PC-9 (cell line): Measurements from ENCODE around the gene DIPK1B.

Experiments
- CTCF ChIP-seq: fragments of 200-600 bp; sonication (generic); conservative IDR thresholded peaks from 2 replicates; pipeline ENCODE4 v1.6.1; 2017; ENCODE audit warnings: mixed run types, antibody characterized with exemption, mild to moderate bottlenecking, moderate library complexity
- EZH2 ChIP-seq: fragments of 200-600 bp; sonication (generic); IDR thresholded peaks from 2 replicates; pipeline ENCODE4 v1.8.0; 2017; ENCODE audit warnings: antibody characterized with exemption, low read depth

- TF ChIP-seq CTCF (no peak), EZH2 (no peak)
Measured at GRCh38 chr9:136763649-136764035, 51.3 kb downstream of the DIPK1B start.
